GM18499 (cell line): ENCODE data around the gene ARL4D.
"Not testable (repeated sequence)": the region's sequence is repeated elsewhere in the genome, so short reads cannot be mapped to it uniquely, and the experiment has no call there.

Experiments
- ATAC-seq: cut with Tn5 transposase; IDR thresholded peaks from one replicate; pipeline ENCODE4 v1.9.1; 2021; ENCODE audit warnings: moderate number of reproducible peaks; ENCODE audit not compliant: insufficient read depth, unreplicated experiment

Gene ARL4D

GRCh38 chr17:43398724-43399595 is at the start of gene ARL4D:
ARL4D (plus strand) TSS chr17:43398993; CDS start chr17:43399733, 740 bp downstream.
- ATAC-seq: no peak

GRCh38 chr17:43349142-43349541 is 49.7 kb upstream of the ARL4D start:
- ATAC-seq: no peak

GRCh38 chr17:43350888-43351361 is 47.9 kb upstream of the ARL4D start:
- ATAC-seq: no peak

- ATAC-seq: no peak
These were observed 47.1 kb upstream of the ARL4D start for GRCh38 chr17:43351691-43352090.

- ATAC-seq: no peak
These were observed 46.0 kb upstream of the ARL4D start for GRCh38 chr17:43352579-43353331.

DNA sequence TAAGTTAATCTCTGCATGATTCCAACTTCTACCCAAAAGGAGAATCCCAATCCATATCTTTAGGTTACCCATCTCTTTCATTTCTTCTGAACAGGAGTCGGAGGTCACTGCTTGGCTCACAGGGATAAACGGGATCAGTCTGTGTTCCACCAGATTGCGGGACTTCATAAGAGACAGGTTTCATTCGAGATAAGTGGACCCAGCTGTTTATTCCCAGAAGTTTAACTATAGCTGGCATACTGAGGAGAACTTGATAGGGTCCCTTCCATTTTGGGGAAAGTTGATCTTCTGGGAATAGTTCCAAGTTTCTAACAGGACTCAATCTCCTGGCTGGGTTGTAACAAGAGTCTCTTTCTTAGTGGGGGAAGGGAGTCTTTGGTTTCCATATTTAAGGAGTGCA is 45.4 kb upstream of the ARL4D start:
- no peak for ATAC-seq

GRCh38 chr17:43354371-43354770 is 44.4 kb upstream of the ARL4D start:
- ATAC-seq: no peak

- ATAC-seq: no peak
These were observed 42.3 kb upstream of the ARL4D start for GRCh38 chr17:43356450-43356849.

DNA sequence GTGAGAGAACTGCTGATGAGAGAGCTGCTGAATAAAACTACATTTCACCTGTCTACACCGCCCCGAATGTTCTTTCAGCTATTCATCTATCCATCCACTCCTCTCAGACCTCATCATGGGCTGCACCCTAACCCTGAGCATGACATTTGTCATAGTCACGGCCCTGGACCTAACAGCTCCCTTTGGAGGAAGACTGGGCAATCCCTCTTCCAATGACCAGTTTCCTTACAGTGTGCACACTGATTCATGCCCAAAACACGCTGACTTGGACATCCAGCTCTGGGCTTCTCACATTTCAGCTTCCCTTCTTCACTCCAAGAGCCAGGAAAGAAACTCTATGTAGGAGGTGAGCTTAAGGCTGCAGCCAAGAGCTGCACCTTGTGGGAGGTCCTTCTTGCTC is 41.8 kb upstream of the ARL4D start:
- ATAC-seq: no peak

GRCh38 chr17:43359469-43360110 is 39.2 kb upstream of the ARL4D start:
- no peak for ATAC-seq

DNA sequence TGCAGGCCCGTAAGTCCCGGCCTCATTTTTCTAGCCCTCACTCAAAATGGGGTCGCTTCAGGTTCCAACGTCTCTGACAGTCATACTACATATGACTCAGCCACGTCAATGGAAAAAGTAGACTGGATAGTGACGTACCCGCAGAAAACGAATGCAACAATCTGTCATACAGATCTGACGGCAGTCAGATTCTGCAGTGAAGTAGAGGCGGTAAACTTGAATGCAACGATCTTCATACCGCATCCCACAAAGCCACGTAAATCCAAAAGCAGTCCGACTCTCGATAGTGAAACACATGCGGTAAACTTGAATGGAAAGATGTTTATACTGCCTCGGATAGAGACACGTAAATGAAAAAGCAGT is 38.4 kb upstream of the ARL4D start:
- peak; percentile 9 for ATAC-seq

DNA sequence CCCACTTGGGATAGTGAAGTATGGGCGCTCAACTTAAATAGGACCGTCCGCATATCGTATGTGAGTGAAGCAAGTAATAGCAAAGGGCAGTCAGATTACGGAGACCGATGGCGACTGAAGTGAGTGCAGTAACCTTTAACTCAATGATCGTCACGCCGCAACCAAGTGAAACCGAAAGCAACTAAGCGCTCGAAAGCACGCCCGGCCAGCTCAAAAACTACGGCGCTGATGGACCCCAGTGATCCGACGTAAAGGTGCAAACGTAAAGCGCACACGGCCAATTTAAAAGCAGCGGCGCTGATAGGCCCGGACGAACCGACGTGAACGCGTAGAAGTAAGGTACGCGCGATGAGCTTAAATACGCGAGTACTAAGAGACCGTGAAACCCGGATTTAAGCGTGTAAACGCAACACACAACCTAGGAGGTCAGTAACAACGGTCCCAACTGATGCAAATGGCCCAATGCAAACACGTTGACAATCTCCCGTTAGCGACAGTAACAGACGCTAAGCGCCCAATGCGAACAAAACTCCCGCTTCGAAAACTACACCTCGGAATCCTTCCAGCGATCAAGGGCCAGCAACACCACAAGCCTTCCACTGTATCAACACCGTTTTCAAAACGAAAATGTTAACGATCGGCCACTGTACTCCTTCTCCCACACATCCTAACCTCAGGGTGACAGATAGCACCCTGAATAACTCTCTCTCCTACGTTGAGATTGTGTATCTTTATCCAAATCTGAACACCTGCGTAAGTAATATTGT is 37.9 kb upstream of the ARL4D start:
- ATAC-seq: peak; percentile 60

GRCh38 chr17:43363181-43363925 is 35.4 kb upstream of the ARL4D start:
- no peak for ATAC-seq

DNA sequence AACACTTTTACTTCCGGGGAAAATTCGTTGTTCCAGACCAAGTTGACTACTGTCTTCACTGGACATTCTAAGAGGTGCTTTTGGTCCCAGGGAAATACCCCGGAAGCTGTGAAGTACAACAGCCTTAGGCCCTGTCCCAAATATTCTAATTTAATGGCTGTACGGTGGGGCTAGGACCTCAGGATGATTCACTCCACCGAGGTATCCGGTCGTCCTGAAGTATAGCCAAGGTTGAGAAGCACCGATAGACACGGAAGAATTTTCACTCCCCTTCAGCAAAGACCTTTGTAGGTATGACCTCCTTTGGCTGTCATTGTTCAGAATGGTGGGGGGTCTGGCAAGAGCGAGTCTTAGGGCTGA is 34.9 kb upstream of the ARL4D start:
- no peak for ATAC-seq

DNA sequence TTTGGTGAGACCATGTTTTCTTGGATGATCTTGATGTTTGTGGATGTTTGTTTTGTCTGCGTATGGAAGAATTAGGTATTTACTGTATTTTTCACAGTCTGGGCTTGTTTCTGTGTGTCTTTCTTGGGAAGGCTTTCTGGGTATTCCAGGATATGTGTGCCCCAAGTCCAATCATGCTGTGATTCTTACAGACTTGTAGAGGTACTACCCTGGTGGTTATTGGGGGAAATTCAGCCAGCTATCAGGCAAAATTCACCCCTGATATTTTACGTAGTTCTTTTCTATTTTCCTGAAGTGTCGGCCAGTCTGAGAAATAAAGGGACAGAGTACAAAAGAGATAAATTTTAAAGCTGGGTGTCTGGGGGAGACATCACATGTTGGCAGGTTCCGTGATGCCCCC is 33.4 kb upstream of the ARL4D start:
- ATAC-seq: no peak

DNA sequence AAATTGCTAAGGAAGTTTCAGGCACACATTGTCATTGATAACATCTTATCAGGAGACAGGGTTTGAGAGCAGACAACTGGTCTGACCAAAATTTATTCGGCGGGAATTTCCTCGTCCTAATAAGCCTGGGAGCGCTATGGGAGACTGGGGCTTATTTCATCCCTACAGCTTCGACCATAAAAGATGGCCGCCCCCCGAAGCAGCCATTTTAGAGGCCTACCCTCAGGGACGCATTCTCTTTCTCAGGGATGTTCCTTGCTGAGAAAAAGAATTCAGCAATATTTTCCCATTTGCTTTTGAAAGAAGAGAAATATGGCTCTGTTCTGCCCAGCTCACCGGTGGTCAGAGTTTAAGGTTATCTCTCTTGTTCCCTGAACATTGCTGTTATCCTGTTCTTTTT is 32.9 kb upstream of the ARL4D start:
- not testable (repeated sequence) for ATAC-seq

- ATAC-seq: no peak
These were observed 31.7 kb upstream of the ARL4D start for GRCh38 chr17:43366891-43367736.

- peak; percentile 43 for ATAC-seq
These were observed 31.0 kb upstream of the ARL4D start for GRCh38 chr17:43367737-43368242.
